ENCODE measurements around the gene NAGLU.

Gene NAGLU

DNA sequence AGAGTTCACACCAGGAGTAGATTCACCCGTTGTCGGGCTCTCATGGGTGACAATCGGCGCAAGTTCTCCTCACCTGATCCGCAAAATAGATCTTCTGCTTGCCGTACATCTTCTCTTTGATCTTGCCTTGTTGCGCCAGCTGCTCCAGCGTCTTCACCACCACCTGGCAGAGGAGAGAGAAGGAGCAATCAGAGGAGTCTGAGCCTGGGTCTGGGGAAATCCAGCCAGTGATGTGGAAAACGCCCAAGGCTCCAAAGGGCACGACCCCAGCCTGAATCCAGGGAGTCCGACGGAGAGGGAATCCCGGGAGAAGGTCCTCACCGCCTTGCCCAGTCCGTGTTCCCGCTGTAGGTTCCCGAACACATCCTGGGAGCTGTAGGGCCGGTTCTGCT, 41.1 kb downstream of the NAGLU start:
- Histone ChIP-seq H3K36me3 (ENCODE audit: control insufficient read depth, low read length) (peaks cover 74% of the 10 kb centered on the region), H3K4me3 (ENCODE audit: low read length) (peak overlapping the region; percentile 89), H3K27me3 (ENCODE audit: control insufficient read depth, low read length) (no peaks in the 10 kb centered on the region), H3K4me2 (ENCODE audit: low read length) (peak overlapping the region; percentile 66), H3F3A (ENCODE audit: control insufficient read depth, insufficient read depth) (peaks cover 13% of the 10 kb centered on the region), H3K9me2 (replicated peaks; ENCODE audit: control insufficient read depth, low read length) (no peaks in the 10 kb centered on the region), H3K79me2 (ENCODE audit: control insufficient read depth, low read length) (peaks cover 50% of the 10 kb centered on the region), H3K9me3 (ENCODE audit: control insufficient read depth, insufficient read depth, low read length) (no peaks in the 10 kb centered on the region), H3K27ac (ENCODE audit: low read depth, low read length) (peak overlapping the region; percentile 81), H3K4me1 (ENCODE audit: control insufficient read depth, low read length) (peaks cover 35% of the 10 kb centered on the region), H4K20me1 (ENCODE audit: control insufficient read depth, insufficient read depth, low read depth, low read length) (peaks cover 3% of the 10 kb centered on the region; the same call in 1 of the 2 replicates)
- TF ChIP-seq, protein P1, sequence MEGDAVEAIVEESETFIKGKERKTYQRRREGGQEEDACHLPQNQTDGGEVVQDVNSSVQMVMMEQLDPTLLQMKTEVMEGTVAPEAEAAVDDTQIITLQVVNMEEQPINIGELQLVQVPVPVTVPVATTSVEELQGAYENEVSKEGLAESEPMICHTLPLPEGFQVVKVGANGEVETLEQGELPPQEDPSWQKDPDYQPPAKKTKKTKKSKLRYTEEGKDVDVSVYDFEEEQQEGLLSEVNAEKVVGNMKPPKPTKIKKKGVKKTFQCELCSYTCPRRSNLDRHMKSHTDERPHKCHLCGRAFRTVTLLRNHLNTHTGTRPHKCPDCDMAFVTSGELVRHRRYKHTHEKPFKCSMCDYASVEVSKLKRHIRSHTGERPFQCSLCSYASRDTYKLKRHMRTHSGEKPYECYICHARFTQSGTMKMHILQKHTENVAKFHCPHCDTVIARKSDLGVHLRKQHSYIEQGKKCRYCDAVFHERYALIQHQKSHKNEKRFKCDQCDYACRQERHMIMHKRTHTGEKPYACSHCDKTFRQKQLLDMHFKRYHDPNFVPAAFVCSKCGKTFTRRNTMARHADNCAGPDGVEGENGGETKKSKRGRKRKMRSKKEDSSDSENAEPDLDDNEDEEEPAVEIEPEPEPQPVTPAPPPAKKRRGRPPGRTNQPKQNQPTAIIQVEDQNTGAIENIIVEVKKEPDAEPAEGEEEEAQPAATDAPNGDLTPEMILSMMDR (IDR thresholded peaks at IDR 0.05; ENCODE audit: low read depth, low read length, poor library complexity, severe bottlenecking): no peak
- TF ChIP-seq EZH2phosphoT487 (IDR thresholded peaks at IDR 0.05; ENCODE audit: borderline replicate concordance, low read length): no peak

DNA sequence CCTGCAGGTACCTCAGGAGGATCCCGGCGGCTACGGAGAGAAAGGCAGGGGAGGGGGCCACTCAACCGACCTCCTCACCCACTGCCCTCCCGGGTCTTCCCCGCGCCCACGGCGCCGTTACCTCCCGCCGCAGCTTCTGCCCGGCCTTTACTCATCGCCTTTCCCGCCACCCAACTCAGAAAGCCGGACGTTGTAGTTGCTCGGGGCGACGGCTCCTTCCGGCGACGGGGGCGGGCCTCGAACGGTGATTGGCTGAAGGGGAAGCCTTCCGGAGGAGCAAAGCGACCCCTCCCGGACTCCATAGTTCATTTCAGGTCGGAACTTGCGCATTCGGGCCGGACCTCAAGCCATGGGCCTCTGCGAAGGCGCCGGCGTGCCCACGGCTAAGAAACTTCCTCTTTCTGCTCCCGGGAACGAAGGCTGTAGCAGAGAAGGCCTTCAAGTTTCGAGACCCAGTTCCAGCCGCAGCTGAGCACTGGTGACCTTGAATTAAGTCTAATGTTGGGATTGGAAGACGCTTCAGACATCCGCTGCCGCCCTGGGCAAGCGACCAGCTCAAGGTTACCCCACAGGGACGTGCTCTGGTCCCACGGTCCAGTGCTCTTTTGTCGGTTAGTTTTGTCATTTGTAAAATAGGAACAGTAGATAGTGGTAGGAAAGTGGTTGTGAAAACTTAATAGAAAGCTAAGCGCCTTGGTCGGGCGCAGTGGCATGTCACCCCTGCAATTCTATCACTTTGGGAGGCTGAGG, 41.7 kb downstream of the NAGLU start, which contains the start of gene PSMC3IP:
Gene PSMC3IP (minus strand): TSS at position 198 of the 750 bp plus-strand sequence. CDS start 43 bp downstream, at position 155.
- peaks cover 3% of the 10 kb centered on the region; the same call in 1 of the 2 replicates for H4K20me1 ChIP-seq (ENCODE audit: control insufficient read depth, insufficient read depth, low read depth, low read length)
- H3K79me2 ChIP-seq (ENCODE audit: control insufficient read depth, low read length): peaks cover 47% of the 10 kb centered on the region
- H3K27me3 ChIP-seq (ENCODE audit: control insufficient read depth, low read length): no peaks in the 10 kb centered on the region
- peaks cover 13% of the 10 kb centered on the region for H3F3A ChIP-seq (ENCODE audit: control insufficient read depth, insufficient read depth)
- H3K4me2 ChIP-seq (ENCODE audit: low read length): peak within 1 kb of the TSS; percentile 66
- peaks cover 76% of the 10 kb centered on the region for H3K36me3 ChIP-seq (ENCODE audit: control insufficient read depth, low read length)
- no peaks in the 10 kb centered on the region for H3K9me3 ChIP-seq (ENCODE audit: control insufficient read depth, insufficient read depth, low read length)
- TF ChIP-seq, protein P1 (IDR thresholded peaks at IDR 0.05; ENCODE audit: low read depth, low read length, poor library complexity, severe bottlenecking): peak; percentile 42
- no peak for TF ChIP-seq EZH2phosphoT487 (IDR thresholded peaks at IDR 0.05; ENCODE audit: borderline replicate concordance, low read length)
- no peaks in the 10 kb centered on the region for H3K9me2 ChIP-seq (replicated peaks; ENCODE audit: control insufficient read depth, low read length)
- H3K4me3 ChIP-seq (ENCODE audit: low read length): peak within 1 kb of the TSS; percentile 89
- H3K27ac ChIP-seq (ENCODE audit: low read depth, low read length): peak within 1 kb of the TSS; percentile 81
- peaks cover 35% of the 10 kb centered on the region for H3K4me1 ChIP-seq (ENCODE audit: control insufficient read depth, low read length)

DNA sequence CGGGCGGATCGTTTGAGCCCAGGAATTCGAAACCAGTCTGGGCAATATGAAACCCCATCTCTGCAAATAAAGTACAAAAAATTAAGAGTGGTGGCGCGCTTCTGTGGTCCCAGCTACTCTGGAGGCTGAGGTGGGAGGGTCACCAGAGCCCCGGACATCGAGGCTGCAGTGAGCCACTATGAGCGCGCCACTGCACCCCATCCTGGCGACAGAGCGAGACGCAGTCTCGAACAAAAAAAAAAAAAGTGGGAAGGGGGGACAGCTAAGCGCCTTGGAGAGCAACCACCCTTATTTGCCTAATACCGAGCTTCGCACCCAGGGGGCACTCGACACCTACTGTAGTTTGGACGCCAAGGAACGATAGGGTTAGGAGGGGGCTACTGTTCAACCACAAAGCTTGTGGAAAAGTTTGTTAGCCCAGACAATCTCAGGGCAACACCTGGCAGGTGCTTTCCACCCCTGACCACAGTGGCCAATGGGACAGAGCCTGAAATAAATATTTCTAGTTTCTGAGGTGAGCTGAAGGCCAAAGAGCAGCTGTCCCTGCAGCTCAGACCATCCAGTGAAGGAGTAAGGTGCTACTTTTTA, 42.3 kb downstream of the NAGLU start:
- H3K27ac ChIP-seq (ENCODE audit: low read depth, low read length): peak overlapping the region; percentile 81
- no peaks in the 10 kb centered on the region for H3K9me2 ChIP-seq (replicated peaks; ENCODE audit: control insufficient read depth, low read length)
- no peak for TF ChIP-seq EZH2phosphoT487 (IDR thresholded peaks at IDR 0.05; ENCODE audit: borderline replicate concordance, low read length)
- TF ChIP-seq, protein P1 (IDR thresholded peaks at IDR 0.05; ENCODE audit: low read depth, low read length, poor library complexity, severe bottlenecking): peak; percentile 85
- H3K4me2 ChIP-seq (ENCODE audit: low read length): peak overlapping the region; percentile 66
- H3K4me3 ChIP-seq (ENCODE audit: low read length): peak overlapping the region; percentile 89
- H3K9me3 ChIP-seq (ENCODE audit: control insufficient read depth, insufficient read depth, low read length): no peaks in the 10 kb centered on the region
- peaks cover 3% of the 10 kb centered on the region; the same call in 1 of the 2 replicates for H4K20me1 ChIP-seq (ENCODE audit: control insufficient read depth, insufficient read depth, low read depth, low read length)
- H3K4me1 ChIP-seq (ENCODE audit: control insufficient read depth, low read length): peaks cover 35% of the 10 kb centered on the region
- peaks cover 76% of the 10 kb centered on the region for H3K36me3 ChIP-seq (ENCODE audit: control insufficient read depth, low read length)
- peaks cover 41% of the 10 kb centered on the region for H3K79me2 ChIP-seq (ENCODE audit: control insufficient read depth, low read length)
- H3F3A ChIP-seq (ENCODE audit: control insufficient read depth, insufficient read depth): peaks cover 13% of the 10 kb centered on the region
- H3K27me3 ChIP-seq (ENCODE audit: control insufficient read depth, low read length): no peaks in the 10 kb centered on the region

Measured in DOHH2 (cell line).